ENCODE measurements around the gene RNF215.
"Not testable (repeated sequence)": the region's sequence is repeated elsewhere in the genome, so short reads cannot be mapped to it uniquely, and the experiment has no call there.

Gene RNF215

DNA sequence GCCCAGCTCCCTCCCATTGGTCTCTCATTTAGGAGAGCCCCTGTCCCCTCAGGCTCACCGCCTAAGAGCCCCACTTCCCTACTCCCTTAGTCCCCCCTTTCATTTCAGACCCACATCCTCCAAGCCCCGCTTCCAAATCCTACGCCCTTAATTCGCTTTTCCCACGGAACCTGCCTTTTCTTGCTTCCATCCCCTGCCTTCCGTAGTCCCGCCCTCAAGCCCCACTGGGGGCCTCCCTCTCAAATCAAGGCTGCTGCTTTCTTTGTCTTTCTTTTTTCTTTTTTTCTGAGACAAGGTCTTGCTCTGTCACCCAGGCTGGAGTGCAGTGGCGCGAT is 30.0 kb downstream of the RNF215 start:
- no peak for DNase-seq

DNA sequence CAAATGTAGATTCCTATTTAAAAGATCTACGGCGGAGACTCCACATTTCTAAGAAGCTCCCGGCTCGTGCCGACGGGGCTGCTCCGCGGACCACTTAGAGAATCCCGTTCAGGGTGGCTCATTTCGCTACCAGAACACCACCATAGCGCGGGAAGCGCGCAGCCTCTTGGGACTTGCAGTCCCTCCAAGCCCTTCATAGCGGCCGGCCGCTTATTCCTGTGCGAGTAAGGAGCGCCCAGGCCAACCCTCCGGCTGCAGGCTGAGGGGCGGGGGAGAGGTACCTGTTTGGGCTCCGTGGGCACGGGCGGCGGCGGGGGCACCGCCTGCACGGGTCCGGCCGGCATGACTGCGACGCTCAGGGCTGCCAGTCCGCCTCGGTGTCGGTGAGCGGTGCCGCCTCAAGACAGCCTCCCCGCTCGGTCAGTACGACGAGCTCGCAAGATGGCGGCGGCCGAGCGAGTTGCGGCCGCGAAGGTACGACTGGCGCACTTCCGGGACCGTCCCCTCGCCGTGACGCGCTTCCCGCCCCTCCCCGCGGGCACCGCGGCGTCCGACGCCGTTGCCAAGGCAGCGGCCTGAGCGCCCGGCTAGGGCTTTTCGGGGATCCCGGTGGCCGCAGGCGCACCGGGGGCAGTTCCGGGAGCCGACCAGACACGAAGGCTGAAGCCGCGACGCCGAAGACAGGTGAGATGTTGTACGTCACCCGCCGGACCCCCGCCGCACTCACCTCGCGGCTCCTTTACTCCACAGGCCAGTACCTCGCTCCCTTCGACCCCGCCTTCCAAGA is 30.6 kb downstream of the RNF215 start, which contains the start of the genes CCDC157 and SF3A1:
CCDC157 (plus strand) TSS at position 559 of the 787 bp plus-strand sequence. CDS start 8,994 bp downstream, outside the sequence.
SF3A1 (minus strand) TSS at position 446 of the 787 bp plus-strand sequence; CDS start at position 344, 102 bp downstream.
- peak; percentile 97 for DNase-seq

DNA sequence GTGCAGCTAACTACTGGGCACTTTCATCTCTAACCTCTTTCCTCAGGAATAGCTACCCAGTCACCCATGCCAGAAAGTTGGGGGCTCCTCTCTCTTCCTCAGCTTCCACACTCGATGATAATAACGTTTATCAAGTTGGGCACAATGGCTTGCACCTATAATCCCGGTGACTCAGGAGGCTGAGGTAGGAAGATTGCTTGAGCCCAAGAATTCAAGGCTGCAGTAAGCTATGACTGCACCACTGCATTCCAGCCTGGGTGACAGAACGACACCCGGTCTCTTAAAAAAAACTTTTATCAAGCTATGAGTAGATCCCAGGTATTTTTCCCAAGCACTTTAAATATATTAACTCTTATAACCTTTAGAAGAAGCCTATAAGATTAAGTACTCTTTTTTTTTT is 32.6 kb downstream of the RNF215 start:
- no peak for DNase-seq

GRCh38 chr22:30351226-30351625 is 36.0 kb downstream of the RNF215 start:
- DNase-seq: no peak

- DNase-seq: no peak
These were observed 38.4 kb downstream of the RNF215 start for GRCh38 chr22:30348809-30349208.

GRCh38 chr22:30348404-30348803 is 38.8 kb downstream of the RNF215 start:
- DNase-seq: no peak

GRCh38 chr22:30347255-30347892 is 39.8 kb downstream of the RNF215 start:
- no peak for DNase-seq

- no peak for DNase-seq
These were observed 42.6 kb downstream of the RNF215 start for GRCh38 chr22:30344447-30345200.

- DNase-seq: no peak
These were observed 46.1 kb downstream of the RNF215 start for GRCh38 chr22:30340911-30341685.

GRCh38 chr22:30338802-30339201 is 48.4 kb downstream of the RNF215 start:
- DNase-seq: no peak

GRCh38 chr22:30338341-30338740 is 48.9 kb downstream of the RNF215 start:
- not testable (repeated sequence) for DNase-seq

- DNase-seq: no peak
These were observed 49.8 kb downstream of the RNF215 start for GRCh38 chr22:30337461-30337778.

- no peak for DNase-seq
These were observed 50.3 kb downstream of the RNF215 start for GRCh38 chr22:30336752-30337460.

DNA sequence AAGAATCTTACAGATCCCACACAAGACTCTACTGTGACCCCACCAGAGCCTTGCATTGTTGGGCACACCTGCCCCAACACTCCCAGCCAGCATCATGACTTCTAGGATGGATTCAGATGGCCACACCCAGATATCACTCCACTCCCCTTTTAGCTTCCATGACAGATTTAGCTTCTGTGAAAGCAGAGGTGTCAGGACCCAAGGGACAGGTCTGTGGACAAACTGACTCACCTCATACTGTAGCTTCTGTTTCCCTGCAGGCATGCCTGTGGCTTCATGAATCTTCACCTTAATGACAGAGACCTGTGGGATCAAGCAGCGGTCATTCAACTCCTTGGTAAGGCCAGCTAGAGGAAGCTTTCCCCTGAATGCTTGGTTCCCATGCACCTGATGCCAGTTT is 52.0 kb downstream of the RNF215 start:
- DNase-seq: no peak

DNA sequence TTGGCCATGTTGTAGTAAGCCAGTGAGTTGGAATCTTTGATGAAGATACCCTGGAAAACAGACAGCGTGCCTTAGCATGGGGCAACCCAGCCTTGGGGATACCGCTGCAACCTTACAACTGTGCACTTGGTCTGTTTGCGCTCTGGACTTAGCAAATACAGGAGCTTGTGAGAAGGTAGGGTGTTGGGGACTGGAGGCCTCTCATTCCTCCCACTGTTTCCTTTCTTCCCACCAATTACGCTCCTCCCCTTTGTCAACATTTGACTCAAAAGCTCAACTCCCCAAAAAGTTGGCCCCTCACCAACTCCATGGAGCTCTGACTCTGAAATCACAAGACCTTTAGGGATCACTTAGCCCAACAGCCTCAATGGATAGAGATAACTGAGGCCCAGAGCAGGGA is 52.6 kb downstream of the RNF215 start:
- DNase-seq: no peak

DNA sequence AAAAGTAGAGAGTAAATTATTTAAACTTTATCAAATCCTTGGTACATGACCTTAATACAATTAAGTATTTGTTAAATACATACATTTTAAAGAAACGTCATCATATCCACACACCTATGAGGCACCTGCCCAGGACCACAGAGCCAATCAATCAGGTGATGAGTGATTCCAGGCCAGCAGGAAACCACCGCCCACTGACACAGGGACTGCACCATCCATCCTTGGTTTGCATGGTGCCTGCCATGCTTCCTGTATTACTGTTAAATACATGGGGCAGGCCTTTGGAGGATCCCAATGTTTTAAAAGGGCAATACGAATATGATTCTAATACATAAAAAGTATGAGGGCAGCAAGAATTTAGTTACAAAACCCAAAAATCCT is 53.5 kb downstream of the RNF215 start:
- DNase-seq: no peak

DNA sequence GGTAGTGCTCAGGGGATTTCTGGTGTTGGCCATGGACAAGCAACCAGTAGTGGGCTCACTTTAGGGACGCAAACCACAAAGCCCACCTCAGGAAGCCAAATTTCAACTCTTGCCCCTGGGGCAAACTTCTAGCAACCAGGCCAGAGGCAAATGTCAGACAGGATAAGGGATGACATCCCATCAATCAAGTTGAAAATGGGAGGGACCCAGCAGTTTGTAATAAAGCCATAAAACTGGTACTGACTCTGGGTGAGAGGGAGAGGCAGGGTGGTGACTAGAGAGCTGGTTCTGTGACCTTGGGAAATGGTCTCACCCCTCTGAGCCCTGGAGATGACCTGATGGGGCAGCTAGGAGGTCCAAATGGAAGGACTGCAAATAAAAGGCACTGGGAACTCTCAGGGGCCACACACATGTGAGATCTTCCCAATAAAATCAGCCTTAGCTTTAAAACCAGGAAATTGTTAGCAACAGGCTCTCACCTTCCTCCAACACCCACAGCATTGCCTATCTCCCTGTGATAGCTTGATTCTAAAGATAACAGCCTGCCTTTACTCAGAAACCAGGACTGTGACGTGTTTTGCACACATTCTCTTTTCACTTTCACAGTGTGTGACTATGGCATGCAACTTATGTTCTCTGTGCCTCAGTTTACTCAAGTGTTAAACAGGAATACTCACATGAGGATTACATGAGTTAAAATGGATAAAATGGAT is 54.1 kb downstream of the RNF215 start:
- no peak for DNase-seq

GRCh38 chr22:30332551-30332950 is 54.7 kb downstream of the RNF215 start:
- DNase-seq: no peak
